CD4-positive, alpha-beta T cell treated with Interleukin-10 for 1 hour (primary cell): ENCODE data around the gene PLCD3.

Source experiments
- DNase-seq: peaks from one replicate; pipeline ENCODE4 v3.0.0-alpha.2; 2020

PLCD3 gene

GRCh38 chr17:45115015-45115625 is 17.2 kb downstream of the PLCD3 start:
- no peak for DNase-seq

GRCh38 chr17:45114117-45114932 is 18.0 kb downstream of the PLCD3 start:
- DNase-seq = no peak

- DNase-seq = no peak
Observed at GRCh38 chr17:45113424-45113754, 18.9 kb downstream of the PLCD3 start.

- no peak for DNase-seq
Observed at GRCh38 chr17:45112559-45113423, 19.5 kb downstream of the PLCD3 start.

- DNase-seq = no peak
Observed at GRCh38 chr17:45111850-45112249, 20.5 kb downstream of the PLCD3 start.

GRCh38 chr17:45110676-45111611 is 21.4 kb downstream of the PLCD3 start:
- DNase-seq = no peak

GRCh38 chr17:45108595-45109521 is 23.5 kb downstream of the PLCD3 start:
- no peak for DNase-seq

- no peak for DNase-seq
Observed at GRCh38 chr17:45108051-45108450, 24.3 kb downstream of the PLCD3 start.

- no peak for DNase-seq
Observed at GRCh38 chr17:45107293-45108010, 24.9 kb downstream of the PLCD3 start.

GRCh38 chr17:45106582-45106981 is 25.7 kb downstream of the PLCD3 start:
- DNase-seq = no peak

- no peak for DNase-seq
Observed at GRCh38 chr17:45106096-45106495, 26.2 kb downstream of the PLCD3 start.

GRCh38 chr17:45104907-45105624 is 27.2 kb downstream of the PLCD3 start:
- no peak for DNase-seq

GRCh38 chr17:45104497-45104896 is 27.8 kb downstream of the PLCD3 start:
- DNase-seq = no peak

- no peak for DNase-seq
Observed at GRCh38 chr17:45104029-45104428, 28.3 kb downstream of the PLCD3 start.

- no peak for DNase-seq
Observed at GRCh38 chr17:45103269-45103795, 29.0 kb downstream of the PLCD3 start.

GRCh38 chr17:45102856-45103255 is 29.5 kb downstream of the PLCD3 start:
- DNase-seq = no peak

GRCh38 chr17:45101883-45102811 is 30.2 kb downstream of the PLCD3 start:
- no peak for DNase-seq

GRCh38 chr17:45101546-45101882 is 30.8 kb downstream of the PLCD3 start:
- no peak for DNase-seq
